GM19023 (cell line): ENCODE results near the gene CCT6A.
"Not testable (repeated sequence)": the region's sequence is repeated elsewhere in the genome, so short reads cannot be mapped to it uniquely, and the experiment has no call there.

Experiments
- ATAC-seq: cut with Tn5 transposase; IDR thresholded peaks from one replicate; pipeline ENCODE4 v1.9.1; 2021; ENCODE audit warnings: mild to moderate bottlenecking, moderate library complexity; ENCODE audit not compliant: unreplicated experiment

Gene CCT6A

DNA sequence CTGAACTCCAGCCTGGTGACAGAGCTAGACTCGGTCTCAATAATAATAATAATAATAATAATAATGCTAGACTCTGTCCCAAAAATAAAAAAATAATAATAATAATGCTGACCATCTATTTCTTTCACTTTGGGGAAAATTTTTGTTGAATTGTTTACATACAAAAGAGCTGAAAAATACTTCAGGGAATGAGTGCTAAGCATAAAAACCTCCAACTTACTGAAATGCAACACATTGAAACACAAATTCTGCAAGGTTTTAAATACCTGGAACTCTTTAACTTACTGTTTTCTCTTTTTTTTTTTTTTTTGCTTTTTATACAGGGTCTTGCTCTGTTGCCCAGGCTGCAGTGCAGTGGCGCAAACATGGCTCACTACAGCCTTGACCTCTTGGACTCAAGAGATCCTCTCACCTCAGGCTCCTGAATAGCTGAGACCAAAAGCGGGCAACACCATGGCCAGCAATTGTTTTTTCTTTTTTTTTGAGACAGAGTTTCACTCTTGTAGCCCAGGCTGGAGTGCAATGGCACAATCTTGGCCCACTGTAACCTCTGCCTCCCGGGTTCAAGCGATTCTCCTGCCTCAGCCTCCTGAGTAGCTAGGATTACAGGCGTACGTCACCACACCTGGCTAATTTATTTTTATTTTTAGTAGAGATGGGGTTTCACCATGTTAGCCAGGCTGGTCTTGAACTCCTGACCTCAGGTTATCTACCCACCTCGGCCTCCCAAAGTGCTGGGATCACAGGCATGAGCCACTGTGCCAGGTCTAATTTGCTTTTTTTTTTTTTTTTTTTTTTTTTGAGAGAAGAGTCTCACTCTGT is 46.8 kb downstream of the CCT6A start:
- not testable (repeated sequence) for ATAC-seq

- no peak for ATAC-seq
Measured at GRCh38 chr7:56099653-56100052, 48.1 kb downstream of the CCT6A start.

DNA sequence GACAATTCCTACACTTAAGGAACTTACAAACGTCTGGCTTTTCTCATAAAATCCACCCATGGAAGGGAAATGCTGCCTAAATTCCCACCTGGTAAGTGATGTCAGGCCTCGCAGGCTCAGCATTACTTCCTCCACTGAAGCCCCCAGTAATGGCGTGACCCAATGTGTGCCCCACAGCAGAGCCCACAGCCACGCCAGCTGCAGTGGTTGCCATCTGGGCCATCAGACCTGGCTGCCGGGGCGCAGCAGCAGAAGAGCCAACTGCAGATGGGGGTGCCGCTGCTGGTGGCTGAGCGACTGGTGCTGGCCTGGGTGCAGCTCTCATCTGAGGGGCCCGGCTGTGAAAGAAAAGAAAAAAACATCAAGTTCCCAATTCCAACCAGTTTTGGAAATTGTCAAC is 52.6 kb downstream of the CCT6A start:
- not testable (repeated sequence) for ATAC-seq

- ATAC-seq = no peak
Measured at GRCh38 chr7:56105508-56105907, 53.9 kb downstream of the CCT6A start.

- peak; percentile 100 for ATAC-seq
Measured at GRCh38 chr7:56106108-56107073, 54.8 kb downstream of the CCT6A start, which contains the start of gene CHCHD2. CHCHD2 (minus strand) TSS chr7:56106476; CDS start chr7:56106413, 63 bp downstream.

GRCh38 chr7:56107954-56108258 is 56.3 kb downstream of the CCT6A start:
- ATAC-seq = no peak

DNA sequence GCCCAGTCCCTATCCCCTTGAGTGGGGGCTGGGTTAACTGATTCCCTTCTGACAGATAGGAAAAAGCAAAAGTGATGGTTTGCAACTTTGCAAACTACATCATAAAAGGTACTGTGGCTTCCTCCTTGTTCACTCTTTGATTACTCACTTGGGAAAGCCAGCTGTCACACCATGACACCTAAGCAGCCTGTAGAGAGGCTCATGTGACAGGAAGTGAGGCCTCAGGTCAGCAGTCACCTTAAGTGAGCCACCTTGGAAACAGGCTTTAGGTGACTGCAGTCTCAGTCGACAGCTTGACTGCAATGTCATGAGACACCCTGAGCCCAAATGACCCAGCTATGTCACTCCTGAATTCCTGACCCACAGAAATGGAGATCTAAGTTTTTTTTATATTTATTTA is 59.0 kb downstream of the CCT6A start:
- ATAC-seq = no peak

DNA sequence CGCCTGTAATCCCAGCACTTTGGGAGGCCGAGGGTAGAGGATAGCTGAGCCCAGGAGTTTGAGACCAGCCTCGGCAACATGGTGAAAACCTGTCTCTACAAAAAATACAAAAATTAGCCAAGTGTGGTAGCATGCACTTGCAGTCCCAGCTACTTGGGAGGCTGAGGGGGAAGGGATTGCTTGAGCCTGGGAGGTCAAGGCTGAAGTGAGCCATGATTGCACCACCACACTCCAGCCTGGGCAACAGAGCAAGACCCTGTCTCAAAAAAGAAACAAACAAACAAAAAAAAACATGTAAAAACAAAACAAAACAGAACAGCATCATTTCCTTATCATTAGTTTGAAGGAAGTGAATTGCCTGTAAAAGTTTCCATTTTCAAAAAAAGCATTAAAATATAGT is 60.7 kb downstream of the CCT6A start:
- not testable (repeated sequence) for ATAC-seq
